H1 (cell line): Measurements from ENCODE around the gene RAB44.

Source experiments
- BACH1 ChIP-seq: IDR thresholded peaks from 2 replicates; pipeline ENCODE4 v1.6.1; 2012; ENCODE audit warnings: low read length, improper control_type of control experiment
- EZH2 ChIP-seq: fragments of 200-600 bp; sonication (generic); IDR thresholded peaks from 2 replicates; pipeline ENCODE4 v1.7.1; 2012; ENCODE audit warnings: low read depth, mild to moderate bottlenecking, moderate library complexity, low read length, inconsistent platforms; ENCODE audit not compliant: severe bottlenecking
- FOSL1 ChIP-seq: IDR thresholded peaks from 2 replicates; pipeline ENCODE4 v1.6.1; 2011; ENCODE audit warnings: mild to moderate bottlenecking, low read depth, low read length, moderate library complexity; ENCODE audit not compliant: insufficient read depth
- JUN ChIP-seq: IDR thresholded peaks from 2 replicates; pipeline ENCODE4 v1.6.1; 2011; ENCODE audit warnings: low read depth, mild to moderate bottlenecking, improper control_type of control experiment, low read length
- PHF8 ChIP-seq: fragments of 200-600 bp; sonication (generic); conservative IDR thresholded peaks from 2 replicates; pipeline ENCODE4 v1.7.1; 2012; ENCODE audit warnings: low read depth, mild to moderate bottlenecking, inconsistent platforms, low read length, moderate library complexity
- RFX5 ChIP-seq: IDR thresholded peaks from 2 replicates; pipeline ENCODE4 v1.6.1; 2011; ENCODE audit warnings: low read depth, low read length, improper control_type of control experiment, borderline replicate concordance
- TF ChIP-seq, protein P1 (sequence below), 3 experiments: IDR thresholded peaks; 1 replicate in 2 of 3; 2 replicates in 1 of 3; pipeline versions ENCODE4 v1.5.1 to v1.6.1; 2011; ENCODE audit warnings: low read length in 3 of 3, mild to moderate bottlenecking in 3 of 3, inconsistent platforms in 2 of 3, low read depth in 1 of 3, moderate library complexity in 1 of 3; ENCODE audit not compliant: insufficient read depth in 1 of 3; ENCODE audit errors: control extremely low read depth in 1 of 3

DNA sequence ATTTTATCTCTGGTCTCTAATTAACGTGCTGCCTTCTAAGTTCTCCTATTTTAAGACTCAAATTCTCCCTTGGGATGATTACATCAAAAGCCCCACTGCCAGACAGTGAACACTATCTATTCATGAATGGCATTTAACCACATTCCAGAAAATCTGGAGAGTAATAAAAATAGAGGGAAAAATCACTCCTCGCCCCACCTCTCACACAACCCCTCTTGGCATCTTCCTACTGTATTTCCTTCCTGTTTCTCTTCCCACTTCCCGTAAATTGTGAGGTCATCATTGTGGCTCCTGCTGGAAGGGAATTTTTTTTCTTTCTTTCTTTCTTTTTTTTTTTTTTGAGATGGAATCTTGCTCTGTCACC is 31.5 kb downstream of the RAB44 start:
- TF ChIP-seq FOSL1 (no peak), PHF8 (no peak), EZH2 (no peak), JUN (no peak), BACH1 (no peak), RFX5 (no peak)
- TF ChIP-seq, protein P1, sequence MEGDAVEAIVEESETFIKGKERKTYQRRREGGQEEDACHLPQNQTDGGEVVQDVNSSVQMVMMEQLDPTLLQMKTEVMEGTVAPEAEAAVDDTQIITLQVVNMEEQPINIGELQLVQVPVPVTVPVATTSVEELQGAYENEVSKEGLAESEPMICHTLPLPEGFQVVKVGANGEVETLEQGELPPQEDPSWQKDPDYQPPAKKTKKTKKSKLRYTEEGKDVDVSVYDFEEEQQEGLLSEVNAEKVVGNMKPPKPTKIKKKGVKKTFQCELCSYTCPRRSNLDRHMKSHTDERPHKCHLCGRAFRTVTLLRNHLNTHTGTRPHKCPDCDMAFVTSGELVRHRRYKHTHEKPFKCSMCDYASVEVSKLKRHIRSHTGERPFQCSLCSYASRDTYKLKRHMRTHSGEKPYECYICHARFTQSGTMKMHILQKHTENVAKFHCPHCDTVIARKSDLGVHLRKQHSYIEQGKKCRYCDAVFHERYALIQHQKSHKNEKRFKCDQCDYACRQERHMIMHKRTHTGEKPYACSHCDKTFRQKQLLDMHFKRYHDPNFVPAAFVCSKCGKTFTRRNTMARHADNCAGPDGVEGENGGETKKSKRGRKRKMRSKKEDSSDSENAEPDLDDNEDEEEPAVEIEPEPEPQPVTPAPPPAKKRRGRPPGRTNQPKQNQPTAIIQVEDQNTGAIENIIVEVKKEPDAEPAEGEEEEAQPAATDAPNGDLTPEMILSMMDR (IDR thresholded peaks at IDR 0.05; ENCODE audit: control extremely low read depth in 1 of 3, insufficient read depth in 1 of 3, low read depth in 1 of 3, low read length in 3 of 3) = no peak
